SK-N-MC (cell line): ENCODE measurements around the gene MRPL46.
"Not testable (repeated sequence)": the region's sequence is repeated elsewhere in the genome, so short reads cannot be mapped to it uniquely, and the experiment has no call there.

Experiments
- DNase-seq: peaks from one replicate; pipeline ENCODE4 v3.0.0-alpha.2; 2011; ENCODE audit warnings: low read depth, low spot score
- H3K27ac ChIP-seq: fragments of 200-600 bp; sonication (generic); 2 replicates; pipeline ENCODE4 v1.5.1; 2016; ENCODE audit warnings: mixed run types
- H3K36me3 ChIP-seq: fragments of 200-600 bp; sonication (generic); 2 replicates; pipeline ENCODE4 v1.6.1; 2017; ENCODE audit warnings: antibody characterized with exemption, low read length, mixed read lengths; ENCODE audit not compliant: insufficient read depth
- H3K4me3 ChIP-seq: fragments of 200-600 bp; sonication (generic); 2 replicates; pipeline ENCODE4 v1.5.1; 2016
- H3K9ac ChIP-seq: fragments of 200-600 bp; sonication (generic); 2 replicates; pipeline ENCODE4 v1.8.0; 2017; ENCODE audit warnings: mixed run types, mixed read lengths; ENCODE audit not compliant: insufficient read length
- H3K9me3 ChIP-seq: fragments of 200-600 bp; sonication (generic); 2 replicates; pipeline ENCODE4 v1.6.1; 2017; ENCODE audit warnings: low read depth, mild to moderate bottlenecking, antibody characterized with exemption, low read length, moderate library complexity, mixed read lengths
- EZH2 ChIP-seq: fragments of 200-600 bp; sonication (generic); IDR thresholded peaks from one replicate; pipeline ENCODE4 v1.6.1; 2017; ENCODE audit warnings: antibody characterized with exemption
- FOXP2 ChIP-seq: optimal IDR thresholded peaks from 2 replicates; pipeline ENCODE3; 2011; ENCODE audit warnings: mild to moderate bottlenecking, moderate library complexity; ENCODE audit not compliant: insufficient read depth; ENCODE audit errors: extremely low read length, control extremely low read depth
- POLR2AphosphoS5 ChIP-seq: IDR thresholded peaks from 2 replicates; pipeline ENCODE4 v1.6.1; 2012; ENCODE audit warnings: mild to moderate bottlenecking, low read depth, low read length, borderline replicate concordance

Gene MRPL46

GRCh38 chr15:88441076-88441730 is 26.0 kb downstream of the MRPL46 start:
- Histone ChIP-seq H3K27ac (no peak overlapping the region), H3K4me3 (no peak overlapping the region), H3K9me3 (no peaks in the 10 kb centered on the region), H3K9ac (no peak overlapping the region), H3K36me3 (no peaks in the 10 kb centered on the region)
- TF ChIP-seq EZH2, result no peak
- no peak for TF ChIP-seq POLR2AphosphoS5
- no peak for TF ChIP-seq FOXP2
- DNase-seq, result no peak

- TF ChIP-seq FOXP2 (no peak), EZH2 (no peak), POLR2AphosphoS5 (no peak)
- no peak overlapping the region for H3K9ac ChIP-seq
- H3K4me3 ChIP-seq, result no peak overlapping the region
- no peaks in the 10 kb centered on the region for H3K9me3 ChIP-seq
- H3K27ac ChIP-seq, result no peak overlapping the region
- H3K36me3 ChIP-seq, result no peaks in the 10 kb centered on the region
- no peak for DNase-seq
Measured at GRCh38 chr15:88440021-88440420, 27.2 kb downstream of the MRPL46 start.

- Histone ChIP-seq H3K4me3 (no peak overlapping the region), H3K36me3 (no peaks in the 10 kb centered on the region)
- TF ChIP-seq EZH2 (no peak), POLR2AphosphoS5 (no peak), FOXP2 (no peak)
Measured at GRCh38 chr15:88438181-88438580, 29.0 kb downstream of the MRPL46 start.

GRCh38 chr15:88434106-88434505 is 33.1 kb downstream of the MRPL46 start:
- not testable (repeated sequence) for DNase-seq, H3K4me3 ChIP-seq, H3K36me3 ChIP-seq, H3K9ac ChIP-seq, H3K27ac ChIP-seq, H3K9me3 ChIP-seq

More at GRCh38 chr15:88438181-88438580, 29.0 kb downstream of the MRPL46 start:
- no peak for DNase-seq
- no peak overlapping the region for H3K9ac ChIP-seq
- H3K9me3 ChIP-seq, result no peaks in the 10 kb centered on the region
- H3K27ac ChIP-seq, result no peak overlapping the region

GRCh38 chr15:88433046-88433685 is 34.0 kb downstream of the MRPL46 start:
- no peak overlapping the region for H3K4me3 ChIP-seq
- H3K36me3 ChIP-seq, result no peaks in the 10 kb centered on the region
- DNase-seq, result no peak
- H3K9me3 ChIP-seq, result no peaks in the 10 kb centered on the region
- H3K9ac ChIP-seq, result no peak overlapping the region
- no peak overlapping the region for H3K27ac ChIP-seq
- TF ChIP-seq EZH2, result no peak
- no peak for TF ChIP-seq POLR2AphosphoS5
- no peak for TF ChIP-seq FOXP2

GRCh38 chr15:88431441-88431840 is 35.7 kb downstream of the MRPL46 start:
- Histone ChIP-seq H3K4me3 (no peak overlapping the region), H3K27ac (no peak overlapping the region), H3K9me3 (no peaks in the 10 kb centered on the region), H3K36me3 (no peaks in the 10 kb centered on the region), H3K9ac (no peak overlapping the region)
- DNase-seq, result no peak
- TF ChIP-seq POLR2AphosphoS5 (no peak), FOXP2 (no peak), EZH2 (no peak)

- Histone ChIP-seq H3K9ac (no peak overlapping the region), H3K4me3 (no peak overlapping the region)
- TF ChIP-seq EZH2, result no peak
- TF ChIP-seq FOXP2, result no peak
- TF ChIP-seq POLR2AphosphoS5, result no peak
Measured at GRCh38 chr15:88430051-88430450, 37.1 kb downstream of the MRPL46 start.

GRCh38 chr15:88428805-88429605 is 38.2 kb downstream of the MRPL46 start:
- Histone ChIP-seq H3K27ac (no peak overlapping the region), H3K4me3 (no peak overlapping the region), H3K36me3 (no peaks in the 10 kb centered on the region), H3K9me3 (no peaks in the 10 kb centered on the region), H3K9ac (no peak overlapping the region)
- TF ChIP-seq POLR2AphosphoS5, result no peak
- TF ChIP-seq FOXP2, result no peak
- no peak for TF ChIP-seq EZH2
- DNase-seq, result no peak

More at GRCh38 chr15:88430051-88430450, 37.1 kb downstream of the MRPL46 start:
- no peaks in the 10 kb centered on the region for H3K9me3 ChIP-seq
- no peak for DNase-seq
- H3K36me3 ChIP-seq, result no peaks in the 10 kb centered on the region
- no peak overlapping the region for H3K27ac ChIP-seq
